ENCODE results near the gene TBC1D24.

DNA sequence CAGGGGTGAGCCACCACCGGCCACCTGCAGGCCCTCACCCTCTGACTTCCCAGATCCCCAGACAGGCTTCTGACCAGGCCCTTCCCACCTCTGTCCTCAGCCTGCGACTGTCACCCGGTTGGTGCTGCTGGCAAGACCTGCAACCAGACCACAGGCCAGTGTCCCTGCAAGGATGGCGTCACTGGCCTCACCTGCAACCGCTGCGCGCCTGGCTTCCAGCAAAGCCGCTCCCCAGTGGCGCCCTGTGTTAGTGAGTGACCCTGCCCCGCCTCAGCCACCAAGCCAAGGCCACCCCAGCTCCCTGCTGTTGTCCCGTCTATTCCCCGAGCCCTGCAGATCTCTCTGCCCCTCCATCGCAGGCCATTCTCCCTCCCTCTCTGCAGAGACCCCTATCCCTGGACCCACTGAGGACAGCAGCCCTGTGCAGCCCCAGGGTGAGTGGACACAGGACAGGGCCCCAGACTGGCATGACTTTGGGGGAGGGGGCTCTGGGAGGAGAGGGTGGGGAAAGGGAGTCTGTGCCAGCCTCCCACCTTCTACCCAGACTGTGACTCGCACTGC is 2.0 kb upstream of the TBC1D24 start:
- TF ChIP-seq, protein P1, sequence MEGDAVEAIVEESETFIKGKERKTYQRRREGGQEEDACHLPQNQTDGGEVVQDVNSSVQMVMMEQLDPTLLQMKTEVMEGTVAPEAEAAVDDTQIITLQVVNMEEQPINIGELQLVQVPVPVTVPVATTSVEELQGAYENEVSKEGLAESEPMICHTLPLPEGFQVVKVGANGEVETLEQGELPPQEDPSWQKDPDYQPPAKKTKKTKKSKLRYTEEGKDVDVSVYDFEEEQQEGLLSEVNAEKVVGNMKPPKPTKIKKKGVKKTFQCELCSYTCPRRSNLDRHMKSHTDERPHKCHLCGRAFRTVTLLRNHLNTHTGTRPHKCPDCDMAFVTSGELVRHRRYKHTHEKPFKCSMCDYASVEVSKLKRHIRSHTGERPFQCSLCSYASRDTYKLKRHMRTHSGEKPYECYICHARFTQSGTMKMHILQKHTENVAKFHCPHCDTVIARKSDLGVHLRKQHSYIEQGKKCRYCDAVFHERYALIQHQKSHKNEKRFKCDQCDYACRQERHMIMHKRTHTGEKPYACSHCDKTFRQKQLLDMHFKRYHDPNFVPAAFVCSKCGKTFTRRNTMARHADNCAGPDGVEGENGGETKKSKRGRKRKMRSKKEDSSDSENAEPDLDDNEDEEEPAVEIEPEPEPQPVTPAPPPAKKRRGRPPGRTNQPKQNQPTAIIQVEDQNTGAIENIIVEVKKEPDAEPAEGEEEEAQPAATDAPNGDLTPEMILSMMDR (optimal IDR thresholded peaks at IDR 0.05 in 1 of 3, IDR thresholded peaks at IDR 0.05 in 1 of 3, conservative IDR thresholded peaks at IDR 0.05 in 1 of 3; ENCODE audit: extremely low read depth in 1 of 3, insufficient read depth in 2 of 3, low read length in 3 of 3): no peak
- no peak for TF ChIP-seq EZH2 (IDR thresholded peaks at IDR 0.05; ENCODE audit: low read length)
